Hematopoietic multipotent progenitor cell treated with erythropoietin and hydrocortisone succinate and interleukin-3 and kit ligand, for 17 days (in vitro differentiated cells): ENCODE measurements around the gene NOC2L.

Experiments used
- DNase-seq: peaks from one replicate; pipeline ENCODE4 v3.0.0-alpha.2; 2015; ENCODE audit warnings: low spot score

Gene NOC2L

GRCh38 chr1:915295-916172 lies 43.5 kb downstream of the NOC2L start:
- no peak for DNase-seq

GRCh38 chr1:914891-915280 lies 44.2 kb downstream of the NOC2L start:
- no peak for DNase-seq

GRCh38 chr1:914131-914890 lies 44.7 kb downstream of the NOC2L start:
- DNase-seq = no peak

GRCh38 chr1:913491-914130 lies 45.4 kb downstream of the NOC2L start:
- no peak for DNase-seq

- DNase-seq = no peak
Observed at GRCh38 chr1:912740-913301, 46.2 kb downstream of the NOC2L start.

- no peak for DNase-seq
Observed at GRCh38 chr1:911875-912739, 46.9 kb downstream of the NOC2L start.

- no peak for DNase-seq
Observed at GRCh38 chr1:910881-911721, 48.0 kb downstream of the NOC2L start.

GRCh38 chr1:910311-910880 lies 48.7 kb downstream of the NOC2L start:
- no peak for DNase-seq

- DNase-seq = no peak
Observed at GRCh38 chr1:909861-910310, 49.2 kb downstream of the NOC2L start.

GRCh38 chr1:908661-909060 lies 50.4 kb downstream of the NOC2L start:
- DNase-seq = no peak

- no peak for DNase-seq
Observed at GRCh38 chr1:907611-908451, 51.2 kb downstream of the NOC2L start.

- no peak for DNase-seq
Observed at GRCh38 chr1:906600-907420, 52.2 kb downstream of the NOC2L start.

- DNase-seq = no peak
Observed at GRCh38 chr1:905811-906599, 53.1 kb downstream of the NOC2L start.

- DNase-seq = no peak
Observed at GRCh38 chr1:905071-905749, 53.8 kb downstream of the NOC2L start.

GRCh38 chr1:904310-904950 lies 54.6 kb downstream of the NOC2L start:
- DNase-seq = peak; percentile 58

GRCh38 chr1:903721-904271 lies 55.3 kb downstream of the NOC2L start:
- DNase-seq = no peak
